IMR-90 (cell line): ENCODE results near the gene UGT1A7. TPM values are rescaled to one million over a fixed set of nuclear protein-coding genes. Genes with fewer than 3 reads are reported as not detected.
"Not testable (repeated sequence)": the region's sequence is repeated elsewhere in the genome, so short reads cannot be mapped to it uniquely, and the experiment has no call there.

Source experiments
- ATAC-seq: fragments of 200-7000 bp; cut with Tn5 transposase; 2 replicates; pipeline ENCODE4 v1.9.1; 2020; ENCODE audit warnings: low read depth, mild to moderate bottlenecking, moderate library complexity
- BruUV-seq: library from RNA; stranded (reverse); fragments of 400-500 nt; replicated peaks from 2 replicates; lab custom pipeline; 2021; lab: Mats Ljungman, UMichigan
- CTCF ChIA-PET: fragments of 300-600 bp; formaldehyde crosslinking; extraction: SDS; loops from one replicate; lab custom pipeline; 2021; ENCODE audit warnings: antibody characterized with exemption; lab: Yijun Ruan, JAX
- POLR2A ChIA-PET: fragments of 300-600 bp; sonication (Branson Sonifier 250); formaldehyde crosslinking; loops from one replicate; lab custom pipeline; 2022; ENCODE audit warnings: antibody characterized with exemption; ENCODE audit not compliant: unreplicated experiment; lab: Charles Lee
- DNase-seq: peaks from one replicate; pipeline ENCODE4 v3.0.0; 2013
- H2AFZ ChIP-seq: replicated peaks from 2 replicates; pipeline ENCODE3; 2013; ENCODE audit warnings: low read length, mild to moderate bottlenecking; ENCODE audit not compliant: poor library complexity
- H2AK5ac ChIP-seq: 2 replicates; pipeline ENCODE4 v1.6.1; 2013; ENCODE audit warnings: low read depth, low read length, inconsistent platforms
- H2AK9ac ChIP-seq: replicated peaks from 2 replicates; pipeline ENCODE3; 2013; ENCODE audit warnings: mild to moderate bottlenecking, low read depth, low read length, moderate library complexity; ENCODE audit not compliant: poor library complexity
- H2BK120ac ChIP-seq: 2 replicates; pipeline ENCODE4 v1.6.1; 2013; ENCODE audit warnings: low read depth, low read length, inconsistent platforms
- H2BK15ac ChIP-seq: 3 replicates; pipeline ENCODE4 v1.6.1; 2013; ENCODE audit warnings: low read depth, low read length, inconsistent platforms
- H2BK20ac ChIP-seq: 2 replicates; pipeline ENCODE4 v1.6.1; 2013; ENCODE audit warnings: low read depth, mild to moderate bottlenecking, inconsistent platforms, low read length, moderate library complexity
- H2BK5ac ChIP-seq: 2 replicates; pipeline ENCODE4 v1.6.1; 2013; ENCODE audit warnings: mild to moderate bottlenecking, low read depth, low read length, inconsistent platforms; ENCODE audit not compliant: poor library complexity, severe bottlenecking
- H3K14ac ChIP-seq: replicated peaks from 2 replicates; pipeline ENCODE4 v1.6.1; 2013; ENCODE audit warnings: low read depth, low read length, inconsistent platforms
- H3K18ac ChIP-seq: 2 replicates; pipeline ENCODE4 v1.6.1; 2013; ENCODE audit warnings: low read depth, low read length, control low read depth
- H3K23ac ChIP-seq: 2 replicates; pipeline ENCODE4 v1.6.1; 2013; ENCODE audit warnings: low read depth, low read length, inconsistent platforms
- H3K27ac ChIP-seq: 2 replicates; pipeline ENCODE4 v1.5.1; 2013; ENCODE audit warnings: mild to moderate bottlenecking, control low read depth, low read length; ENCODE audit not compliant: insufficient read depth
- H3K27me3 ChIP-seq: 2 replicates; pipeline ENCODE4 v1.6.1; 2013; ENCODE audit warnings: low read length; ENCODE audit not compliant: control insufficient read depth, insufficient read depth
- H3K36me3 ChIP-seq: 2 replicates; pipeline ENCODE4 v1.6.1; 2013; ENCODE audit warnings: low read length, mixed read lengths; ENCODE audit not compliant: control insufficient read depth, insufficient read depth
- H3K4ac ChIP-seq: 2 replicates; pipeline ENCODE4 v1.6.1; 2013; ENCODE audit warnings: low read depth, low read length, inconsistent platforms
- H3K4me1 ChIP-seq: 2 replicates; pipeline ENCODE4 v1.6.1; 2013; ENCODE audit warnings: low read length, mixed read lengths; ENCODE audit not compliant: control insufficient read depth, insufficient read depth
- H3K4me2 ChIP-seq: 2 replicates; pipeline ENCODE4 v1.6.1; 2013; ENCODE audit warnings: low read depth, mild to moderate bottlenecking, control low read depth, low read length, moderate library complexity
- H3K4me3 ChIP-seq: 2 replicates; pipeline ENCODE4 v1.5.1; 2013; ENCODE audit warnings: low read depth, mild to moderate bottlenecking, control low read depth, low read length, moderate library complexity; ENCODE audit not compliant: insufficient read depth
- H3K56ac ChIP-seq: 2 replicates; pipeline ENCODE4 v1.6.1; 2013; ENCODE audit warnings: low read length, inconsistent platforms; ENCODE audit not compliant: insufficient read depth; ENCODE audit errors: extremely low read depth
- H3K79me1 ChIP-seq, 2 experiments: 2 replicates each; pipeline ENCODE4 v1.6.1; 2013; ENCODE audit warnings: low read length in 2 of 2, inconsistent platforms in 1 of 2, low read depth in 1 of 2
- H3K9ac ChIP-seq: 2 replicates; pipeline ENCODE4 v1.6.1; 2013; ENCODE audit warnings: low read depth, low read length, control low read depth
- H3K9me1 ChIP-seq: 2 replicates; pipeline ENCODE4 v1.6.1; 2013; ENCODE audit warnings: low read length, inconsistent platforms; ENCODE audit not compliant: insufficient read depth
- H3K9me3 ChIP-seq: 2 replicates; pipeline ENCODE4 v1.6.1; 2013; ENCODE audit warnings: low read length; ENCODE audit not compliant: control insufficient read depth, insufficient read depth
- H4K20me1 ChIP-seq: 2 replicates; pipeline ENCODE4 v1.6.1; 2013; ENCODE audit warnings: low read length, inconsistent platforms; ENCODE audit not compliant: insufficient read depth
- H4K5ac ChIP-seq: 2 replicates; pipeline ENCODE4 v1.6.1; 2013; ENCODE audit warnings: mild to moderate bottlenecking, low read depth, low read length, control low read depth
- H4K8ac ChIP-seq, 2 experiments: 2 replicates each; pipeline ENCODE4 v1.6.1; 2013; ENCODE audit warnings: low read depth in 2 of 2, low read length in 2 of 2, control low read depth in 1 of 2, inconsistent platforms in 1 of 2
- H4K91ac ChIP-seq: 2 replicates; pipeline ENCODE4 v1.6.1; 2013; ENCODE audit warnings: low read depth, low read length, inconsistent platforms; ENCODE audit not compliant: insufficient read depth
- WGBS, 2 experiments: methylation state at CpG; one replicate each; pipeline versions ENCODE4 v1.1.5 to v1.1.7; 2013; ENCODE audit warnings: missing lambda C conversion rate in 2 of 2; ENCODE audit not compliant: insufficient read length in 1 of 2; ENCODE audit errors: extremely low coverage in 2 of 2; 5-methylcytosine and 5-hydroxymethylcytosine counted together
- dilution Hi-C: fragments of 300-500 bp; cut with HindIII; formaldehyde crosslinking; loops from one replicate; pipeline ENCODE4 v1.14.3; 2018; ENCODE audit warnings: low sequenced_read_pairs; ENCODE audit not compliant: unreplicated experiment
- in situ Hi-C: fragments of 300-500 bp; cut with MboI; formaldehyde crosslinking; loops from 3 replicates; pipeline ENCODE4 v1.14.3; 2019; ENCODE audit warnings: low sequenced_read_pairs, inconsistent platforms, mixed read lengths
- intact Hi-C: fragments of 100-400 bp; cut with micrococcal nuclease; formaldehyde crosslinking; loops from 2 replicates; pipeline ENCODE4 v1.10.0; 2022
- polyA plus RNA-seq, 3 experiments: library from polyadenylated mRNA; depleted of rRNA; stranded (reverse); fragments of >200 nt; gene quantifications; 2 replicates each; pipeline ENCODE4 v1.2.3, GENCODE V29; 2012; ENCODE audit warnings: low replicate concordance in 1 of 3
- total RNA-seq: library from RNA; depleted of rRNA; stranded (reverse); fragments of >200 nt; gene quantifications from 2 replicates; pipeline ENCODE4 v1.2.3, GENCODE V29; 2012

Gene UGT1A7
- total and polyA plus RNA-seq, 2 of the 4 experiments (the other 2 are of a cell fraction) = not detected

GRCh38 chr2:233745838-233746237, 64.1 kb downstream of the UGT1A7 start:
- H2BK15ac ChIP-seq, H3K56ac ChIP-seq, H2BK5ac ChIP-seq, DNase-seq, H3K4me1 ChIP-seq, ATAC-seq, H3K14ac ChIP-seq, BruUV-seq, H3K4ac ChIP-seq, in situ Hi-C loops, H3K36me3 ChIP-seq, H2BK20ac ChIP-seq, H3K23ac ChIP-seq, POLR2A ChIA-PET, H3K27ac ChIP-seq, H3K27me3 ChIP-seq, H2AK5ac ChIP-seq, H2AFZ ChIP-seq, H4K5ac ChIP-seq, H2AK9ac ChIP-seq, H3K9me3 ChIP-seq, H3K18ac ChIP-seq, H3K9ac ChIP-seq, intact Hi-C loops, H4K8ac ChIP-seq, H2BK120ac ChIP-seq, H4K20me1 ChIP-seq, H3K79me1 ChIP-seq, H4K91ac ChIP-seq, H3K9me1 ChIP-seq, H3K4me2 ChIP-seq, H3K4me3 ChIP-seq, dilution Hi-C loops, CTCF ChIA-PET: not testable (repeated sequence)
- WGBS, 2 experiments = no CpG with 5 or more reads among the region's 2 CpGs
